HTERT RPE-1 (cell line): ENCODE measurements around the gene PAIP2.
"Not testable (repeated sequence)": the region's sequence is repeated elsewhere in the genome, so short reads cannot be mapped to it uniquely, and the experiment has no call there.

ENCODE experiments used
- in situ Hi-C: fragments of 300-500 bp; cut with MboI; formaldehyde crosslinking; loops from 4 replicates; pipeline ENCODE4 v1.14.3; 2020; ENCODE audit warnings: low sequenced_read_pairs

PAIP2 gene

DNA sequence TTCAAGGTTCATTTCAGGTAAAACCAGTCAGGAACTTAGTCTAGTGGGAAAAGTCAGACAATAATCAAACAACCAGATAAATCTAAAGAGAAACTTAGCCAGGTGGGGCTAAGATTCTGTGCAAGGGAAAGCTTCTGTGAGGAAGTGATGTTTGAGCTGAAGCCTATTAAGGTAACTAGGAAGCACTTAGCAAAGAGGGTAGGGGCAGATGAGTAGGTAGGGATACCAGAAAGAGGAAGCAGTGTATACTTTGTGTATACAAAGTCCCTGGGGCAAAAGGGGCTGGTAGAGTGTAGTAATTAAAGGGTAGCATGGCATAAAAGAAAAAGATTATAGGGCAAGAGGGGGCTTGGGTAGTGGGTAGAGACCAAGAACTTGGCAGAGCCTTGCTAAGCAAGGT is 65.9 kb downstream of the PAIP2 start:
- in situ Hi-C loops = no loop called here

DNA sequence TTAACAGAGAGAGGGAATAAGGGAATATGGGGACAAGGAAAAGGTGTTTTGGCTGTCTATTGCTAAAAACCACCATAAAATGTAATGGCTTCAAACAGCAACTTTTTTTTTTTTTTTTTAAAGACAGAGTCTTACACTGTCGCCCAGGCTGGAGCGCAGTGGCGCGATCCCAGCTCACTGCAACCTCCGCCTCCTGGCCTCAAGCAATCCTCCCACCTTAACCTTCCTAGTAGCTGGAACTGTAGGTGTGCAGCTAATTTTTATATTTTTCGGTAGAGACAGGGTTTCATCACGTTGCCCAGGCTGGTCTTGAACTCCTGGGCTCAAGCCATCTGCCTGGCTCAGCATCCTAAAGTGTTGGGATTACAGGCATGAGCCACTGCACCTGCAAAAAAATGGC is 66.5 kb downstream of the PAIP2 start:
- in situ Hi-C loops = no loop called here

DNA sequence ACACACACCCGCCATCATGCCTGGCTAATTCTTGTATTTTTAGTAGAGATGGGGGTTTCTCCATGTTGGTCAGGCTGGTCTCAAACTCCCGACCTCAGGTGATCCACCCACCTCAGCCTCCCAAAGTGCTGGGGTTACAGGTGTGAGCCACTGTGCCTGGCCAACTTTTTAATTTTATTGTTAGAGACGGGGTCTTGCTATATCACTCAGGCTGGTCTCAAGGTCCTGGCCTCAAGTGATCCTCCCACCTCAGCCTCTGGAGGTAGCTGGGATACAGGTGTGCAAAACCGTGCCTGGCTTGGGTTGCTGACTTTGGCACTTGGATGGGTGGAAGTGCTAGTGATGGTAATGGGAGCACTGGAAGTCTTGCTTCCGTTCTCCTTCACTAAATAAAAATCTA is 67.5 kb downstream of the PAIP2 start:
- in situ Hi-C loops = not testable (repeated sequence)

DNA sequence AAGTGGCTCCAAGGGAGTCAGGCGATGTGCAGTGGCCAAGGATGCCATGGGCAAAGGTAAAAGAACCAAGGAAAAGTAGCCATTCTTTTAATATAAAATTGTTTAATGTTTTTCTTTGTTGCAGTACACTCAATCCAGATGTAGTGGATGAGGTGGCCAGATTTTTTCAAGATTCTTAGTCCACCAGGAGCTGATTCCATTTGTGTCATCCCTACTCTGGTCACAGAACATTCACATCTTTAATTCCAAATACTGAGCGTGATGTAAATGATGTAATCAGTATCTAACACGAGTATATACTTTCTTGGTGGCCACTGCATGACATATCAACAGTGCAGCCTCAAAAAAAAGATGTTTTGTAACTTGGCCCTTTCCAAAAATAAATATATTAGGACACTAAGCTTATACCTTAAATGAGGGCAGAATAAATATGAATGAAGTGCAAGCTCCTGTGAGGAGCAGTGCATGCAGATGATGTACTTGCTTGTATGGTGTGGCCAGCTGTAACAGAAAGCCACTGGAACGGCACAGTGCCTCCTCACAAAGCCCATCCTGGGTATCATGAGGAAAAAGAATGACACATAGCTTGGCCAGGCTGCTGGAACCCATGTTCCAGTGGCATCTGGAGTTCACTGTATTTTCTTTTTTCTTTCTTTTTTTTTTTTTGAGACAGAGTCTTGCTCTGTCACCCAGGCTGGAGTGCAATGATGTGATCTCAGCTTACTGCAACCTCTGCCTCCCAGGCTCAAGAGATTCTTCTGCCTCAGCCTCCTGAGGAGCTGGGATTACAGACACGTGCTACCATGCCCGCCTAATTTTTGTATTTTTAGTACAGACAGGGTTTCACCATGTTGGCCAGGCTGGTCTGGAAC is 68.7 kb downstream of the PAIP2 start:
- in situ Hi-C loops = no loop called here

DNA sequence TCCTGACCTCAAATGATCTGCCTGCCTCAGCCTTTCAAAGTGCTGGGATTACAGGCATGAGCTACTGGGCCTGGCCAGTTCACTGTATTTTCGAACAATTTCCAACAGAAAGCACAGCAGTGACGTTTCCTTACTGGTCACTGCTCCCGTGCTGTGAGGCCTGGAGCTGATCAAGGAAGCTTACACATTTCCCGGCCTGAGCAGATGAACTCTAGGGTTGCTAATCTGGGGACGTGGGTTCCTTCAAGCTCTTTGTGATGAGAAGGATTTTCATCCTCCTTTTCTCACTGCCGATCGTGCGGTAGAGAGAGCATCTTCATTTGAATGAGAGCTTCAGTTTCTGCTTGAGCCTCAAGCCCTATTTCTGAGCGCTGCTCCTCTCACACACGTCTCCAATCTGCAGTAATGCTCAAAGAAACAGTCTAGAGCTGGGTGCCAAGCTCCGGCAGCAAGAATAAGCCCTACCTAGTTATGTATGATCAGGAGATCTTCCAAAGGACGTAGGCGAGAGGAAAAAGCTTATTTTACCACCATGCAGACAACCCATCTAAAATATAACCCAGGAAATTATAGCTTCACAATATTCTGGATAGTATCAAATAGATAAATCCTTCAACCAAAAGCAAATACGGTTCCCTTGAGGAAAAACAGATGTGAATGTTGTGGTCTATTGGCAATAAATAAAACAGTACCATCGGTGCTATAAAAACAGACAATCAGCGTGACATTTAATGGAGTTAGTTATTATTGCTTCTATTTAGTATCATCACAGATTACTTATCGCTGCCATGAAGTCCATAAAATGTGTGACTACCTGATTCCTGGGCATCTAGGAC is 69.6 kb downstream of the PAIP2 start:
- in situ Hi-C loops = no loop called here

DNA sequence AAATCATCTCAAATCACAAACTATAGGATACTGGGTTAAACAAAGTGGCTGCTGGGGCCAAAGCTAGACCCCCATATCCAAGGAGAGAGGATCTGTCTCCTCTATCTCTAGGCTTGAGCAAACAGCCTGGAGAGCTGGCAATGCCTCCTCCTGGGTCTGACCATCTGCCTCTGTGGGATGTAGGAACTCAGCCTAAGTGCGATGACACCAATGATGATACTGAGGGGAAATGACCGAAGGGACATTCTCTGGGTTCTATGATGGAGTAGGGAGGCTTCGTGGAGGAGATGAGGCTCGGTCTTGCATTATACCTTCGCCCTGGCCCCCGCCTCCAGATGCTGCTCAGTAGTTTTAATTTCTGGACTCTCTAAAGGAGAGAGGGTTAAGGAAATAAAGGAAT is 71.5 kb downstream of the PAIP2 start:
- in situ Hi-C loops = no loop called here

DNA sequence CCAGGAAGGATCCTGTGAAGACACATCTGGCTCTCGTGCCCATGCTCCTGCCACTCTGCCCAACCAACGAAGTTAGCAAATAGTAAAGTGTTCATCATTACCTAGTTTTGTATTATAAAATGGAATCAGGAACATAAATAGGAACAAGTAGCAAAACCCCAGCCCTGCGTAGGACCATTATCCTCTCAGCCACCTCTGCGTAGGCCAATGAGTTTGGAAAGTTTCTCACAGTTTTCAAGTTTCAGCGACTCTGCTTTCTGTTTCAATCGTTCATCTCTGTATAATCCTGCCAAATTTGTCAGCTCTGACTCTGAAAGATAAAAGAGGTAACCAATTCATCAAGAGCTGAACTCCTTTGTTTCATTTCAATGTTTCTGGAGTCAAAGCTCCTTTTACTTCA is 72.3 kb downstream of the PAIP2 start:
- in situ Hi-C loops = no loop called here

DNA sequence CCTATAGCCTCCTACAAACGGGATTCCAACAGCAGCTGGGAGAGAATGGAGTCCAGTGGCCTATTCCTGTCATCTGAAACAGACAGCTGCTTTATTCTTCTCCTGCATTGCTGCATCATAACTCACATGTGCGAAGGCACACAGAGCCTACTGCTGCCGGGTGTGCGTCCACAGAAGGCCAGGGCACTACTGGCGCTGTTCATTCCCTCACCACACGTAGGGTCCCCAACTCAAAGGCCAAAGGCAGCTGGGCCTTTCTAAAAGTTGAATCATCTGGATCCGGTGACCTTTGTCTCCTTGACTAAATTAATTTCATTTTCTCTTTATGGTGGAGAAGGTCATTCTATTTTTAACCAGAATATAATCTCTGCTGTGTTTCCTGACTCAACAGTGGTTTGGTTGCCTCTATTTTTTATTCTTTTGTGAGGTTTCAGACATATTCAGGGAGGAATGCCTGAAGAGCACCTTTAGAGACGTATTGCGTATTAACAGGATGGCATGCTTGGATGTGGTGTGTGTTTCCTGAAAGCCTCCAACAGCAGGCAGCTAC is 73.0 kb downstream of the PAIP2 start:
- in situ Hi-C loops = no loop called here

DNA sequence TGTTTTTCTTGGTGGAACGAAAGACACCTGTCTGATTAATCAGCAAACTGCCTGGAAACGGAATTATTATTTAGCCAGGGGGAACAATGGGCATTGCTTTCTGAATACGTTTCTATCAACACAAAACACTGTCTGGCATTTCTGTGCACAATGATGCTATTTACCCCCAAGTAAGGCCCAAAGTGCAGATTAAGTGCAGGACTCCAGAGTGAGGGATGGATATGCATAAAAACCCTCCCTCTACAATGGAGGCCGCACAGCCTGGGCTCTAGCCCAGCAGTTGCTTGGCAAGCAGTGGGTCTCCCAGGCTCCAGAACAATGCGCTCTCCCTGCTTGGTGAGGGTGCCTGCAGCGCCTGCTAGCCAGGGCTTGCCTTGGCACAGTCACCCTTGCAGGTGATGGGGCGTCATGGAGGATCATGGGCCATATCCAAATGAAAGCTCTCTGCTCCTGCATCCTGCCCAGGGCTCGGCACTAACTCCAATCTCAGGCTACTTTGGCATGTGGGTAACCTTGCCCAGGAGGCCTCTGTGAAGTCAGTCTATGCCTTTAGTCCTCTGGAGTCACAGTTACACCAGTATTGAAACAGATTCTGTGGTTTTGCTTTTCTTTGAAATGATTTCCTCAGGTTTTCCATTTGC is 73.7 kb downstream of the PAIP2 start:
- in situ Hi-C loops = no loop called here

DNA sequence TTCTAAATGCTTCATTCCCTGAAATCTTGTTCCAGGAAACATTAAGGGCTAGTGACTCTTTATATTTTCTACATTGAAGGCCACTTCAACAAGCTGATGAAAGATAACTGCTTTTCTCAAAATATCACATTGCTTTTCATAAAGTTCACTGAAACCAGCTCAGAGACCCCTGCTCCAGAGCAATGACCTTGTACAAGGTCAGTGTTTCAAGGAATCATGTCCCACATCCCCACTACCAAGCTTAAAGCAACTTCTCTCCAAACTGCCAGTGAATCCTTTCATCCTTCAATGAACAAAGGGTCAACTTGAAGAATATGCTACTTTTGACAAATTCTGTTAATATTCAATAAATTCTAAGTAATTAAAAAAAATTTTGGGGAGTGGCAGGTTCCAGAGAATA is 74.2 kb downstream of the PAIP2 start:
- in situ Hi-C loops = no loop called here

DNA sequence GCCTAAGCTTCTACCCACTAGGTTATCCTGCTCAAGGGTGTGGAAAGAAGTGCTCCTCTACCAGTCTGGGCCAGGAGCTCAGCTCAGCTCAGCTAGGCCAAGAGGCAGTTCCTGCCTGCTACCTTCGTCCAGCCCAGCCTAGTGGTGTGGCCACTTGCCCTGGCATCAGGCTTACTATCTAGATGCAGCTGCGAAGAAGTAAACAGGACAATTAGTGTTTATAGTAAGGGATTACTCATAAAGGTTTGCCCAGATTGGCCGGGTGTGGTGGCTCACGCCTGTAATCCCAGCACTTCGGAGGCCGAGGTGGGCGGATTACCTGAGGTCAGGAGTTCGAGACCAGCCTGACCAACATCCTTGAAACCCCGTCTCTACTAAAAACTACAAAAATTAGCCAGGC is 75.0 kb downstream of the PAIP2 start:
- in situ Hi-C loops = no loop called here

DNA sequence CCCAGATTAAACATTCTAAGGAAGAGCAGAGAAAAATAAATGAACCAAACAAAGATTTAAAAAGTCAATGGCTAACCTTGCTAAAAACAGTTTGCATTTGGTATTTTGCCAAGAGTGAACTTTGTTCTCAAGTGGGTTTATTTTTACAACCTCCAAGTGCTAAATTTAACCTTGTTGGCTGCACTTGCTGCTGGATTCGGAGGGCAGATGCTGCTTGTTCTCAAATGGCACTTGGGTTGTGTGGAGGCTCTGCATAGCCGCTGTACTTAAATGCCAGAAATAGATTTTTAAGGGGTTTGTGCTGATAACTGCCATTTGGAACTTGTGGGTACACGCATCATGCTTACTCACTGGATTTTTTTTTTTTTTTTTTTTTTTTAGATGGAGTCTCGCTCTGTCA is 75.6 kb downstream of the PAIP2 start:
- in situ Hi-C loops = no loop called here

DNA sequence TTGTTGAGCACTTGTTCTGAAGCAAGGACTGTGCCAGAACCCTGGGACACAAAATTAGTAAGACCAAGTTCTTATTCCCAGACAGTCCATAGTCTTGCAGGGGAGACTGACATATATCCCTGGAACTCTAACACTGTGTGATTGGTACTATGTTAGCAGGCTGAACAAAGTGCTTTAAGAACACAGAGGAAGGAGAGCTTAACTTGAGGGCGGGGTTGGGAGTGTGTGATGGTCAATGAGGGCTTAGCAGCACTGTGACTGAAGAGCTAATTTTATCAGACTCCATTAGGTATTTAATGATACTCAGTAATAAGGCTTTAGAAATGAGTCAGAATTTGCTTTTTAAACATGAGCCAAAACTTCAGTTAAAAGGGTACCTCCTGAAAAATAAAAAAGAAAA is 77.1 kb downstream of the PAIP2 start:
- in situ Hi-C loops = no loop called here
